Measurements from ENCODE around the gene SAMHD1.

SAMHD1 gene

DNA sequence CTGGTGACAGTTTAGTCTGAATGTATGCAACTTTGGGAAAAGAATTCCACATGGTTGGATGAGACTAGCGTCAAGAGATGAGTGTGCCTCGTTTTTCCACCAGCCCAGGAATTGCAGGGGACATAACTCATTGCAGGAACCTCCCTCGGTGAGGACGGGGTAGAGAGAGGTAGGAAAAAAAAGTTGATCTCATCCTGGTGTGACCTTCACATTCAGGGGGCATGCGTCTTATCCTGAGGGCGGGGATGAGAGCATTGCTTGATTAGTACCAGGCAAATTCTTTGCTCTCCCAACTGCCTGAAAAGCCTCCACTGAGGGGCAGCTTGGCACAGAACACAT, 63.8 kb downstream of the SAMHD1 start:
- H3K79me2 ChIP-seq (ENCODE audit: control insufficient read depth, insufficient read depth, low read length, unreplicated experiment): no peaks in the 10 kb centered on the region
- H3K36me3 ChIP-seq (ENCODE audit: insufficient read depth, low read length): peaks cover 4% of the 10 kb centered on the region; the same call in 1 of the 2 replicates
- no peak overlapping the region for H3K27ac ChIP-seq (ENCODE audit: low read depth, low read length)
- no peak overlapping the region for H3K4me3 ChIP-seq (ENCODE audit: low read depth, low read length)
- no peak overlapping the region for H2AFZ ChIP-seq (ENCODE audit: low read length, unreplicated experiment)
- H3K27me3 ChIP-seq (ENCODE audit: insufficient read depth, low read length): no peaks in the 10 kb centered on the region
- H3K4me1 ChIP-seq (ENCODE audit: control insufficient read depth, insufficient read depth, low read length, unreplicated experiment): no peaks in the 10 kb centered on the region

DNA sequence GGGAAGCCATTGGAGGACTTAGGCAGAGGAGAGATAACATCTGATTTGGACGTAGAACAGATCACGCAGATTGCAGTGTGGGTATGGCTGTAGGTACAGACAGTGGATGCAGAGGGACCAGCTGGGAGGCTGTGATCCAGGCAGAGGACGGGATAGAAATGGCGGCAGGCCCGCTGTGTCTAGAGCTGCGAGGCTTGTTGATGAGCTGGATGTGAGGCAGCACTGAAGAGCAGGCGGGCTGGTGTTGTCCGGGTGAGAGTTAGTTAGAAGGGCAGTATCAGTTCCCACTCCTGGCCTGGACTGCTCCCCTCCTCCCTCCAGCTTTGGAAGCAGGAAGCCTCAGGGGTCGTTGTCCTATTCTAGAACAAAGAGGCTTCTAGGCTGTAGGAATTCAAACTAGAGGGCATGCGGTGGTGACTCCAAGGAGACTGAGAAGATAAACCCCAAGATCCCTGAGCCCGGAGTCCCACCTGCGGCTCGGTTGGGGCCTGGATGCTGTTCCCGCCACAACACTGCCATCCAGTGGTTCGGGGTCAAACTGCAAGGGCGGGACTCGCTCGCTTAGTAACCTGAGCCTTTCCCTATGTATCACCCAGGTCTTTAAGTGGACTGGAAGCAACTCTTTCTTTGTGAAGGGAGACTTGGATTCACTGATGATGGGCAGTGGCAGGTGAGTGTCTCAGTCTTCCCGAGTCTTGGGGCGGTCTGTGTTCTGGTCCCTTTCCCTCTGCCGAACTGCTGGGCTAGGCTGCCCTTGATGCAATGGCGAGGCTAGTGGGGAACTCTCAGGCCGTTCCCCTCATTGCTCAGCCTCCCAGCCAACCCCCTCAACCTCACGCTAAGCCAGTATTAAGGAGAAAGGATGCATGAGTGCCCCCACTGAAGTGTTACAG, 64.4 kb downstream of the SAMHD1 start:
- Histone ChIP-seq H3K4me1 (ENCODE audit: control insufficient read depth, insufficient read depth, low read length, unreplicated experiment) (no peaks in the 10 kb centered on the region), H3K27me3 (ENCODE audit: insufficient read depth, low read length) (no peaks in the 10 kb centered on the region), H3K36me3 (ENCODE audit: insufficient read depth, low read length) (0 out of 2 replicates have a peak, but pooled peaks cover 3% of the 10 kb centered on the region), H3K4me3 (ENCODE audit: low read depth, low read length) (no peak overlapping the region), H3K27ac (ENCODE audit: low read depth, low read length) (no peak overlapping the region), H3K79me2 (ENCODE audit: control insufficient read depth, insufficient read depth, low read length, unreplicated experiment) (no peaks in the 10 kb centered on the region), H2AFZ (ENCODE audit: low read length, unreplicated experiment) (no peak overlapping the region)

GRCh38 chr20:36885356-36885755, 66.2 kb downstream of the SAMHD1 start:
- no peak overlapping the region for H2AFZ ChIP-seq (ENCODE audit: low read length, unreplicated experiment)
- H3K36me3 ChIP-seq (ENCODE audit: insufficient read depth, low read length): 0 out of 2 replicates have a peak, but pooled peaks cover 3% of the 10 kb centered on the region
- no peaks in the 10 kb centered on the region for H3K27me3 ChIP-seq (ENCODE audit: insufficient read depth, low read length)
- no peak overlapping the region for H3K27ac ChIP-seq (ENCODE audit: low read depth, low read length)
- H3K79me2 ChIP-seq (ENCODE audit: control insufficient read depth, insufficient read depth, low read length, unreplicated experiment): no peaks in the 10 kb centered on the region
- no peak overlapping the region for H3K4me3 ChIP-seq (ENCODE audit: low read depth, low read length)
- H3K4me1 ChIP-seq (ENCODE audit: control insufficient read depth, insufficient read depth, low read length, unreplicated experiment): no peaks in the 10 kb centered on the region

GRCh38 chr20:36883977-36884535, 67.5 kb downstream of the SAMHD1 start:
- Histone ChIP-seq H3K4me3 (ENCODE audit: low read depth, low read length) (no peak overlapping the region), H3K4me1 (ENCODE audit: control insufficient read depth, insufficient read depth, low read length, unreplicated experiment) (no peaks in the 10 kb centered on the region), H3K27ac (ENCODE audit: low read depth, low read length) (no peak overlapping the region), H2AFZ (ENCODE audit: low read length, unreplicated experiment) (no peak overlapping the region), H3K36me3 (ENCODE audit: insufficient read depth, low read length) (no peaks in the 10 kb centered on the region), H3K79me2 (ENCODE audit: control insufficient read depth, insufficient read depth, low read length, unreplicated experiment) (no peaks in the 10 kb centered on the region), H3K27me3 (ENCODE audit: insufficient read depth, low read length) (no peaks in the 10 kb centered on the region)

DNA sequence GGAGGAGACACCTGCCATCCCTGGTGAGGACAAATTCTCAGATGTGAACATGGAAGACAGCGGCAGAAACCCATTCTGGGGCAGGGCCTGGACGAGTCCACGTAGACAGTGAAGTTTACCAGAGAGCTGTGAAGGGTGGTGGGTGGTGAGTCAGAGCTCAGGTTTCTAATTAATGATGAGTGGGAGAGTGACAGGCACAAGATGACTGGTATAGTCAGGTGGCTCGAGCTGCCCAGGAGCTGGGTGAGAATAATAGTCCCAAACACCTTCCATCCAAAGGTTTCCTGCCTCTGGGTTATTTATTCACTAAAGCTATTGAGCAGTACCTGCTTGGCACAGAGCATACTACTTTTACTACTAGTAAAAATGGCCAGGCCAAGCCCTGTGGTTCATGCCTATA, 69.6 kb downstream of the SAMHD1 start:
- H2AFZ ChIP-seq (ENCODE audit: low read length, unreplicated experiment): no peak overlapping the region
- H3K4me3 ChIP-seq (ENCODE audit: low read depth, low read length): no peak overlapping the region
- H3K4me1 ChIP-seq (ENCODE audit: control insufficient read depth, insufficient read depth, low read length, unreplicated experiment): no peaks in the 10 kb centered on the region
- H3K27me3 ChIP-seq (ENCODE audit: insufficient read depth, low read length): no peaks in the 10 kb centered on the region
- no peak overlapping the region for H3K27ac ChIP-seq (ENCODE audit: low read depth, low read length)
- H3K79me2 ChIP-seq (ENCODE audit: control insufficient read depth, insufficient read depth, low read length, unreplicated experiment): no peaks in the 10 kb centered on the region
- no peaks in the 10 kb centered on the region for H3K36me3 ChIP-seq (ENCODE audit: insufficient read depth, low read length)

DNA sequence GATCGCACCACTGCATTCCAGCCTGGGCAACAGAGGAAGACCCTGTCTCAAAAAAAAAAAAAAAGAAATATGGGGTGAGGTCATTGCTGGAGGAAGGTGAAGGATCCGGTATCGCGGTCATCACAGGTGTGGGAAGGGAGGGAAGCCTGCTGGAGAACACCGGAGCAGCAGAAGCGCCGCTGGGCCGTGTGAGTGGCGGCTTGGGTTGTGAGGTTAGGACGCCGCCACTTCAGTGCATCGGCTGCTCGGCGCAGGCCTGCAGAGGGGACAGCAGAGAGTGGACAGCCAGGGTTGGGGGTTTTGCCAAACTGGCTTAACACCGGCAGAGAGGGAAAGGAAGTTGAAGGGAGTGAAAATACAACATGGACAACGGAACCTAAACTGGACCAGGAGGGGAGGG, 70.2 kb downstream of the SAMHD1 start:
- Histone ChIP-seq H3K4me1 (ENCODE audit: control insufficient read depth, insufficient read depth, low read length, unreplicated experiment) (no peaks in the 10 kb centered on the region), H3K27me3 (ENCODE audit: insufficient read depth, low read length) (no peaks in the 10 kb centered on the region), H3K36me3 (ENCODE audit: insufficient read depth, low read length) (no peaks in the 10 kb centered on the region), H3K27ac (ENCODE audit: low read depth, low read length) (no peak overlapping the region), H2AFZ (ENCODE audit: low read length, unreplicated experiment) (no peak overlapping the region), H3K79me2 (ENCODE audit: control insufficient read depth, insufficient read depth, low read length, unreplicated experiment) (no peaks in the 10 kb centered on the region), H3K4me3 (ENCODE audit: low read depth, low read length) (no peak overlapping the region)

- Histone ChIP-seq H3K27ac (ENCODE audit: low read depth, low read length) (no peak overlapping the region), H3K4me3 (ENCODE audit: low read depth, low read length) (no peak overlapping the region), H2AFZ (ENCODE audit: low read length, unreplicated experiment) (no peak overlapping the region), H3K79me2 (ENCODE audit: control insufficient read depth, insufficient read depth, low read length, unreplicated experiment) (no peaks in the 10 kb centered on the region), H3K27me3 (ENCODE audit: insufficient read depth, low read length) (no peaks in the 10 kb centered on the region), H3K36me3 (ENCODE audit: insufficient read depth, low read length) (no peaks in the 10 kb centered on the region), H3K4me1 (ENCODE audit: control insufficient read depth, insufficient read depth, low read length, unreplicated experiment) (no peaks in the 10 kb centered on the region)
Observed at GRCh38 chr20:36880741-36881250, 70.7 kb downstream of the SAMHD1 start.

DNA sequence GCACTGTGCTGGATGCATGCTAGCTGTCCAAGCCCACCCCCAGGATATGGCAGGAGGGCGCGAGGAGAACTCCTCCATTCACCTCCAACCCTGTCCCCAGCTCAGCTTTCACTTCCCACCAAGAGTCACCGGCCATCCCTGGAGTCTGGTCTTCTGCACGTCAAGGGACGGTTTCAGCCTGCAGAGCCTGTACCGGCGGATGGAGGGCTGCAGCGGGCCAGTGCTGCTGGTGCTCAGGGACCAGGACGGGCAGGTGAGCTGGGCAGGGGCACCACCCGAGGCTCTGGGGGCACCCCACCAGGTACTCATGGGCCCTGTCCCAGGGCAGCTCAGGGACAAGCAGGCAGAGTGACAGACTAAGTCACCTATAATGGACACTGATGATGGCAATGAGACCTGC, 72.6 kb downstream of the SAMHD1 start:
- no peaks in the 10 kb centered on the region for H3K4me1 ChIP-seq (ENCODE audit: control insufficient read depth, insufficient read depth, low read length, unreplicated experiment)
- H2AFZ ChIP-seq (ENCODE audit: low read length, unreplicated experiment): no peak overlapping the region
- no peak overlapping the region for H3K4me3 ChIP-seq (ENCODE audit: low read depth, low read length)
- H3K79me2 ChIP-seq (ENCODE audit: control insufficient read depth, insufficient read depth, low read length, unreplicated experiment): no peaks in the 10 kb centered on the region
- H3K27ac ChIP-seq (ENCODE audit: low read depth, low read length): no peak overlapping the region
- H3K36me3 ChIP-seq (ENCODE audit: insufficient read depth, low read length): no peaks in the 10 kb centered on the region
- no peaks in the 10 kb centered on the region for H3K27me3 ChIP-seq (ENCODE audit: insufficient read depth, low read length)

DNA sequence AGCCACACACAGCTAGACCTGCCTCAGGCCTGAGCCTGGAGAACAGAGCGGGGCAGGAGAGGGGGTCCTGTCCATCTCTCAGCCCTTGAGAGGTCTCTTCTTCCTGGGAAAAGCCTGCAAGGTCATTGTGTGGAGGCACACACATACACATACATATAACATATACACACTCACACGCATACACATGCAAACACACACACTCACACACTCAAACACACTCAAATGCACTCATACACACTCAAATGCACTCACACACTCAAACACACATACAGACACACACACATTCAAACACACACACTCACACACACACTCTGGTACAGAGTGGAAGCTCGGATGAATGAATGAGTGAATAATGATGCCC, 75.1 kb downstream of the SAMHD1 start:
- Histone ChIP-seq H3K4me3 (ENCODE audit: low read depth, low read length) (no peak overlapping the region), H3K27me3 (ENCODE audit: insufficient read depth, low read length) (no peaks in the 10 kb centered on the region), H3K4me1 (ENCODE audit: control insufficient read depth, insufficient read depth, low read length, unreplicated experiment) (no peaks in the 10 kb centered on the region), H3K27ac (ENCODE audit: low read depth, low read length) (no peak overlapping the region), H2AFZ (ENCODE audit: low read length, unreplicated experiment) (no peak overlapping the region), H3K79me2 (ENCODE audit: control insufficient read depth, insufficient read depth, low read length, unreplicated experiment) (no peaks in the 10 kb centered on the region), H3K36me3 (ENCODE audit: insufficient read depth, low read length) (no peaks in the 10 kb centered on the region)

- Histone ChIP-seq H2AFZ (ENCODE audit: low read length, unreplicated experiment) (no peak within 1 kb of the TSS), H3K4me3 (ENCODE audit: low read depth, low read length) (no peak within 1 kb of the TSS)
Observed at GRCh38 chr20:36875702-36876472, 75.6 kb downstream of the SAMHD1 start, which contains the start of gene TLDC2. Gene TLDC2, plus strand, starts transcription at chr20:36876138. Its CDS starts 37 bp downstream, at chr20:36876175.

More at GRCh38 chr20:36875702-36876472, 75.6 kb downstream of the SAMHD1 start, which contains the start of gene TLDC2:
- Histone ChIP-seq H3K36me3 (ENCODE audit: insufficient read depth, low read length) (no peaks in the 10 kb centered on the region), H3K4me1 (ENCODE audit: control insufficient read depth, insufficient read depth, low read length, unreplicated experiment) (no peaks in the 10 kb centered on the region), H3K79me2 (ENCODE audit: control insufficient read depth, insufficient read depth, low read length, unreplicated experiment) (no peaks in the 10 kb centered on the region), H3K27ac (ENCODE audit: low read depth, low read length) (no peak within 1 kb of the TSS), H3K27me3 (ENCODE audit: insufficient read depth, low read length) (no peaks in the 10 kb centered on the region)
